ENCODE data around the gene TAF8.
A peak's percentile ranks its signal among the peaks of the same experiment; 100 is the strongest.

Gene TAF8

DNA sequence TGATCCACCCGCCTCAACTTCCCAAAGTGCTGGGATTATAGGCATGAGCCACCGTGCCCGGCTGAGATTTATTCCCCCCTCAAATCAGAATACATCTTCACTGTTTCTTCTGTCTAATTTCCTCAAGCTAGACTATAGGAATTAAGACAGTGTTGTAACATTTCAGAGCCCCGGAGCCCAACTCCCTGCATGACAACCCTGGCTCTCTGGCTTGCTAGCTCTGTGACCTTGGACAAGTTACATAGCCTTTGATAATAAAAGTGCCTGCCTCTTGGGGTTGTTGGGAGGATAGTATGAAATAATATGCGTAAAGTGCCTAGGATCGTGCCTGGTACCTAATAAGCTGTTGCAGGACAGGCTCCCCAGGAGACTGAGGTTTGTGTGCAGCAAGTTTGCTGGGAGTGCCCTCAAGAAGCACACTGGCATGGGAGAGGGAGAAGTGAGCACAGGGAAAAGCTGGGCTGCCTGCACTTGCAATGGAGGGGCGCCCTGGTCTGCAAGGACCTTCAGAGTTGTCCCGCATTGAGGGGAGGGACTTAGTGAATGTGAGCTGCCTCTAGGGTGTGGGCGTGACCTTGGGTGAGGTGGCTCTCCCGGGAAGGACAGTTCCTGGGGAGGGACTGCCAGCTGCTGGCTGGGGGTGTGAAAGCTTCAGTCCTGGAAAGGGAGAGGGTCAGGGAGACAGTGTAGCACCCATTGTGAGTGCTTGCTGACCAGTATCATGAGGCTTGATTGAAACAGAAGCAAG, 43.4 kb downstream of the TAF8 start:
- DNase-seq (ENCODE audit: extremely low spot score, insufficient read length, low read depth), result no peak
- no peak for FAIRE-seq

DNA sequence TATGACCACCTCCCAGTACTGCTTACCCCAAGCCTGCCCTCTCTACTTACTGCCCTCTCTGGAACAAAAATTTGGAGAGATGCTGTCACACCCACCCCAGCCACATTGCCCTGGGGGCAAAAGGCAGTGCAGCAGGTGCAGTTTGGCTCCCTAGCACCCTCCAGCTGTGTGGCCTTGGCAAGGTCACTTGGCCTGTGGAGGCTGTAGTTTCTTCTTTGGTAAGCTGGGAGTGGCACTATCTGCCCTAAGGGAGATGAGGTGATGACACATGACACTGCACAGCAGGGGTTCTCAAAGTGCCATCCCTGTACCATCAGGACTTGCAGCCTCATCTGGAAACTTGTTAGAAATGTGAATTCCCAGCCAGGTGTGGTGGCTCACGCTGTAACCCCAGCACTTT, 44.8 kb downstream of the TAF8 start:
- FAIRE-seq, result no peak
- no peak for DNase-seq (ENCODE audit: extremely low spot score, insufficient read length, low read depth)

DNA sequence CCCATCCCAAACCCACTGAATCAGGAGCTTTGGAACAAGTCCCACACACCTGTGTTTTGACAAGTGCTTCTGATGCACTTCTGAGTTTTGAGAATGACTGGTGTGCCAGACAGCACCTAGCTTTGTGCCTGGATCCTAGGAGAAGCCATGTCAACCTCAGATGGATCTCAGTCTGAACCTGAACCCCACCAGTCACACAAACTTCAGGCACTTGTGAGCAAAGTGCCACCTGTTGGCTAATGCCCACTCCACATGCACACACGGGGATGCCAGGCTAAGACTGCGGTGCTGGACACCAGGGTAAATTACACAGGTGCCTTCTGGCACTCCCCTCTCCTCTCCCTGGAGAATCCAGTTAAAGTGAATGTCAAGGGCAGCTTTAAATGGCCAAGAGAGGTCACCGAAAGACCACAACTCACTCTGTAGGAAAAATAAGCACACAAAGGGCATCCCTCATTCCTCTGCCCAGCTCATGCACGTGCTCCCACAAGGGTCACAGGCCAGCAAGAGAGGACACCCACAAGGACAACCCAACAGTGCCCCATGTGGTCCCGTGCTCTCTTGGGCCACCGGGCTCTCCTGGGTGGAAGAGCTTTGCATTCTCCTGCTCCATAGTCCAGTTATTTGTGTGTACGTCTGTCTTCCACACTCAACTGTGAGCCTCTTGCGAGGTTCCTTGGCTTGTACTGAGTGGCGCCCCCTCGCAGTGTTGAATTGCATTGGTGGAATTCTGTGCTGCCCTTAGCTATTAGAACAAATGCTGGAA, 45.6 kb downstream of the TAF8 start:
- no peak for FAIRE-seq
- no peak for DNase-seq (ENCODE audit: extremely low spot score, insufficient read length, low read depth)

DNA sequence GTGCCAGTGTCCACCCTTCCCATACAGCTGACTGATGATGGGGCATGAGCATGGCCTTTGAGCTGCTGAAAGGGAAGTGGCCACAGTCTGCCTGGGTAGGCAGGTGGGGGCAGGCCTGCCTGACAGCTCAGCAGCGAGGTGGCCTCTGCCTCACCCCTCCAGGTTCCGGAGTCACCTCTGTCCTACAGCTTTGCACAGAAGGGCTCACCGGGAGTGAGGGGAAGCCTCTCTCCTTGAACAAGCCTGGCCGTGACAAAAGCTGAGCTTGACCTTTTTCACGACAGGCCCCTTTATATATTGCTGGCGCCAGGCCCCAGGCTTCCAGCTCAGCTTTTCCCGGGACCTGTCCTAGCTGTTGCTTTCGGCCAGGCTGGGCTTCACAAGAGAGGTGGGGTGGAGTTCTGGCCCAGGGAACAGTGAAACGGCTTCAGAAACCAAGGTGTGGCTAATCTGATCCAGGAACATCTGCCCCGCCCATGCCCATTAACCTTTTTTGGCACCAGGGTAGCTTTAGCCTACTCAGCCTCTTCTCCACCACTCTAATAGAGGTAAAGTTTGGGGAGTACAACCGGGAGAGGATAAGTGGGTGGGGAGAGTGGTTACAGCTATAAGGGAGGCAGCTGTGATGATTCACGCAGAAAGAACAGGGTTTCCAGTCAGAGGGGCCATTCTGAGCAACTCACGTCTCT, 49.2 kb downstream of the TAF8 start:
- FAIRE-seq (no peak), DNase-seq (ENCODE audit: extremely low spot score, insufficient read length, low read depth) (no peak)

DNA sequence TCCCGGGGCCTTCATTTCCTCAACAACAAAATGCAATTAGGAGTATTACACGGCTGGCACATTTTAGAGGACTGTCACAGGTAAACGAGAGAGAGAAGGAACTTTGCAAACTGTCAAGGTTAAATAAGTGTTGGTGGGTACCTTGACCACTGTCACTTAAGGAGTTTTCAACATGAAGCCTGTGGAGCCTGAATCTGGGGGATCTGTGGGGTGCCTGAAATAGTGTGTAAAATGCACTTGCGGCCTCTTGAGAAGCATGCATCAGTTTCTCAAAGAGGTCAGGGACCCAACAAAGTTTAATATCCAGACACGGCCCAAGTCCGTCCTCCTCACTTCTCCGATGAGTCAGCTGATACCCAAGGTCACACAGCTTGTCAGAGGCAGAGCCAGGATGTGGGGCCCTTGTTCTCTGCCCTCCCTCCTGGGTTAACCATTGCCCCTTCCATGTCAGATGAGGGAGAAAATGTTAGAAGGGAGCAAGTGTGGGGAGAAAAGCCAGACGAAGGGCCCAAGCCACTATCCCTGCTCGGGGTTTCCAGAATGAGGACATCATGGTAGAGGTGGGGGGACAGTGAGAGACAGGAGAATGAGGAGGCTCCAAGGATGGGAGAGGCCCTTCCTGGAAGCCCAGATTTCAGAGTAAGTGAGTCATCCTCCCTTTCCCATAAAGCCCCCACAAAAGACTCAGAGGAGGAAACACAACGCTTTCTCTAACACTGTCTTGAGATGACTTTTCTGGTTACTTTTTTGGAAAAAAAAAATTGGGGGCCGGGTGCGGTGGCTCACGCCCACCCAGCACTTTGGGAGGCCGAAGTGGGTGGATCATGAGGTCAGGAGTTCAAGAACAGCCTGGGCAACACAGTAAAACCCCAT, 49.9 kb downstream of the TAF8 start:
- no peak for FAIRE-seq
- DNase-seq (ENCODE audit: extremely low spot score, insufficient read length, low read depth), result no peak

DNA sequence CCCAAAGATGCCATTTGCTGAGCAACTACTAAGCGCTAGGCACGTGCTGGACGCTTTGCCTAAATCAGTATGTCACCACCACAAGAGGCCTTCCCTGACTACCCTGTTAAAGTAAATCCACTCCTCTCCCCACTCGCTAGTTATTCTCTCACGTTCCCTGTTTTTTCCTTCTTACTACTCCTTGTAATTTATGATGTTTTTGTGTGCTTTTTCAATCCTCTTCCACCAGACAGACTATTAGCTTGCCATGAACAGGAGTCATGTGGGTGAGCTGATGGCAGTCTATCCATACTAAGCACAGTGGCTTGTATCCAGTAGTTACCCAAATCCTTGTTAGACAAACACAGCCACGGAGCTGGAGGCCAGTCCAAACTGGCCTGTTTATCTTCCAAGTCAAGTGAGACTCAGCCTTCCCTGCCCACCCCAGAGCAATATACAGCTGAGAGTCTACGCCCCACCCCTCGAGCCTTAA, 50.9 kb downstream of the TAF8 start:
- FAIRE-seq, result no peak
- no peak for DNase-seq (ENCODE audit: extremely low spot score, insufficient read length, low read depth)

DNA sequence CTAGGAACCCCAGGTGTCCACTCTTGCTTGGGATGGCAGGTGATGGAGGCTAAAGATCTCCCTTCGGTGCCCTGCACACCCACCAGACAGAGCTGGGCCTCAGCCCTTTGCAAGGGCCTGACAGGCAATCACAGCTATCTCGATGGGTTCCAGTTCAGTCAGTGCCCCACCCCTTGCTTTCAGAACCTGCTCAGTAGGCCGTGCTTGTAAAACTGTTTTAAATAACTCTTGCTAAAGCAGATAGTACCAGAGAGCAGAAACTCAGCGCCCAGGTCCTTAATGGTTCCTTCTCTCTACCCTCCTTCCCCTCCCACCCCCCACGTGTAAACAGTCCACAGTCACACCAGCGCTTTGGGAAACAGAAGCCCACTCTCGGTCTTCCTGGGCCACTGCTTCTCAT, 52.9 kb downstream of the TAF8 start:
- FAIRE-seq (no peak), DNase-seq (ENCODE audit: extremely low spot score, insufficient read length, low read depth) (no peak)

DNA sequence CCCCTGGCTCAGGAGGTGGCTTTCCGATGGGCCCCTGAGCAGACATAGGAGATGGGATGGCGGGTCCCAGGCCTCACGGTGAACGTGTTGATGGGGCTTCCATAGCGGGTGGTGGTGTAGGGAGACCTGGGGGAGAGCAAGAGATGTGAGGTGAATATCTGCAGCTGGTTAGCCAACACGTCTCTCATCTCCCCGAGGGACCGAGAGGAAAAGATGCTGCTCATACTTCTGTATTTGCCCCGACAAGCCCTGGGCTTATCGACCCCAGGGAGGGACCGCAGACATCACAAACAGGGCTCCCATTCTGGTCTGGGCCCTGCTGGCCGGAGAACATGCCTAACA, 53.4 kb downstream of the TAF8 start:
- DNase-seq (ENCODE audit: extremely low spot score, insufficient read length, low read depth), result no peak

DNA sequence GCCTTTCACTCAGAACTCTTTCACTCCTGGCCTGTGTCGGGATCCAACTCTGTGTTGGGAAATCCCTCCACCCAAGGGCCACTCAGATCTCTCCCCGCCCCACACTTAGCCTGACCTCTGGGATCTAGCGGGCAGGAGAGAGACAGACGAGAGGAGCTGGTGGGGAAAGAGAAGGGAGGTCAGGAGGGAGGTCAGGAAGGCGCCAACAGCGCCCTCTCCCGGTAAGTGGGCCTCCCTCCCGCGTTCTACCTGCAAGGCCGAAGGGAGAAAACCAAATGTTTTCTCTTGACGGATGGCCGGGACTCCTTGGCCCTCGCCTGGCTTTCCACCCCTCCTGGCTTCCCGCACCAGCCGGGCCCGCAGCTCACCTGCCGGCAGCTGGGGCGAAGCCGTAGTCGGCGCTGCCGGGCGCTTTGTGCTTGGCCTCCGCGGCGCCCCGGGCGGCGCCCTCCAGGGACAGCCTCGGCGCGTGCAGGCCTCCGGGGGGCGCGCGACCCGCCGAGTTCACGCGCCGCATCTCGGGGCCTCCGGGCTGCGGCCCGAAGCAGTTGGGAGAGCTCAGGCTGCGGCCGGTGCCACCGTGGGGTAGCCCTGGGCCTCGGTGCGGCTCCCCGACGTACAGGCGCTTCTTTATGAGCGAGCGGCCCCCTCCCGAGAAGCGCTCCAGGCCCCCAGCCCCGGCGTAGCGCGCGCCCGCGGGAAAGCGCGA, 53.9 kb downstream of the TAF8 start:
- DNase-seq (ENCODE audit: extremely low spot score, insufficient read length, low read depth) (peak; percentile 74), FAIRE-seq (peak; percentile 69)

More for the DNA sequence above, 53.4 kb downstream of the TAF8 start:
- FAIRE-seq, result no peak

DNA sequence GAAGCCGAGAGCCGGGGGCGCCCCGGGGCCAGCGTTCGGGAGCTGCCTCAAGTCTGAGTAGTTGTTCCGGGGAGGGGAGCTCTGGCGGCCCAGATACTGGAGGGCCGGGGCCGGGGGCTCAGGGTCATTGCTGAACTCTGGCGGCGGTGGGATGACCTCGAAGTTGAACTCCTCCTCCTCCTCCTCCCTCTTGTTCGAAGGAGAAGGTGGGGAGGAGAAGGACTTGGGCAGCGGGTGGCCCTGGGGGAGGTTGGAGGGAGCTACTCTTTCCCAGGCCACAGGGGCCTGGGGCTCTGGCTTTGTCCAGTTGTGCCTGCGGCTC, 54.4 kb downstream of the TAF8 start:
- no peak for FAIRE-seq
- no peak for DNase-seq (ENCODE audit: extremely low spot score, insufficient read length, low read depth)

DNA sequence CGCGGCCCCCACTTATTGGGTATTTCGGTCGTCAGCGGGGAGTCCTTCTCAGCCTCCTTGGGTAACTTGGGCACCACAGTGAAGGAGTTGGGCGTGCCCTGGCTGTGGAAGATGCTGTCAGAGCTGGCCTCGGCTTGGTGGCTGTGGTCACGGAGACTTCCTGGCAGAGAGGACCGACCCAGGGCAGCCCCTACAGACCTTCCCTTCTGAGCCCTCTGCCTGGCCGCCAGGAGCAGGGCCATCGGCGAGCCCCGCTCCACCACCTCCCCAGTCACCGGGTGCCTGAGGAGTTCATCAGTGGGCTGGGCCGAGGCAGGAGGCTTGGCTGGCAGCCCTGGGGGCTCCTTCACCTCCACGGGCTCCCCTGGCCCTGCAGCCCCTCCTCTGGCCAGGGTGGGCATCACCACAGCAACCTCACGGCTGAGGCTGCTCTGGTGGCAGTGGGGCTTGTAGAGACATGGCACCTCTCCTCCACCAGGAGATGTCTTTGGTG, 54.9 kb downstream of the TAF8 start:
- FAIRE-seq, result no peak
- DNase-seq (ENCODE audit: extremely low spot score, insufficient read length, low read depth), result no peak

DNA sequence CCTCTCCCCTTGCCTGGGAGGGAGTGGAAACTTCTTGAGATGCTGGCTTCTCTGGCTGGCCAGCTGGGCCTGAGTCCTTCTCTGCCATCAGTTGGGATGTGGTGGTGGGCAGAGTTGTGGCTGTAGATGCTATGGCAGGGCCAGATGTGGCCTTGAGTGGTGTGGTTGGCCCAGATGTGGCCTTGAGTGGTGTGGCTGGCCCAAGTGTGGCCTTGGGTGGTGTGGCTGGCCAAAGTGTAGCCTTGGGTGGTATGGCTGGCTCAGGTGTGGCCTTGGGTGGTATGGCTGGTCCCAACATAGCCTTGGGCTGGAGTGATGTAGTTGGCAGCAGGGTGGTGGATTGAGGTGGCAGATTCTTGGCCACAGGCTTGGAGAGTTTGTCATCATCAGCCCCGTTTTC, 55.4 kb downstream of the TAF8 start:
- DNase-seq (ENCODE audit: extremely low spot score, insufficient read length, low read depth) (no peak), FAIRE-seq (no peak)

DNA sequence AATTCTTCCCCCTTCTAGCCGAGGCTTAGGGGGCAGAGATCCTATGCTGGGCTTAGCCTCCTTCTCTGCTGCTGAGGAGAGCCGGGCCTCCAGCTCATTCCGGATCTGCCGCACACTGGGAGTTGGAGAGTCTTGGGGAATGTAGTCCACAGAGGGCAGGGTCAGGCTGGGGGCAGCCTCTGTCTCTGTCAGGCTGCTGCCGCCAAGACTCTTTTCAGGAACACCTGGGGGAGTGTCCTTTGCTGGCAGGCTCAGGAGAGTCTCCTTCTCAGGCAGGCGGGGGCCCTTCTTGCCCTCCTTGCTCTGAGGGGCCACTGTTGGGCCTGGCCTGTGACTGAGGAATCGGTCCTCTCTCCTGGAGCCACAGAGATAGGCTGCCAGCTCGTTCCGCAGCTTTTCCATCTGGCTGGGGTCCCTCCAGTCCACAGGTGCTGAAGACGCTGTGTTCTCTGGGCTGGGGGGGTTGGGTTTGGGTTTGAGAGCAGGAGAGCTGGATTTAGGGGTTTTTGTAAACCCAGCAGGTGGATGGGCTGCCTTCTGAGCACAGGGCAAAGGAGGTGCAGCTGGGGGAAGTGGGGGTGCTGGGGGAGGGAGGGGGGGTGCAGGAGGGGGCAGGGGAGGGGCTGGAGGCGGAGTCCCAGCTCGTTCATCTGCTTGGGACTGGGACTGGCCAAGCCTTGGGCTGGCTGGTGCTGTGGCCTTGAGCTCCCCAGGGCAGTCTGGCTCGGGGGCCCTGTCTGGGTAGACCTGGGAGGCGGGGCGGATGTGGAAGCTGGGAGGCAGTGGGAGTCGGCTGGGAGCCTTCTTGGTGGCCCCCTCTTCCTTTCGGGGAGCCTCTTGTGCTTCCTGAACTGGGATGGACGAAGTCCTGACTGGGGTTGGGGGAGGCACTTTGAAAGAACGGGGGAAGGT, 56.0 kb downstream of the TAF8 start:
- FAIRE-seq (no peak), DNase-seq (ENCODE audit: extremely low spot score, insufficient read length, low read depth) (no peak)

DNA sequence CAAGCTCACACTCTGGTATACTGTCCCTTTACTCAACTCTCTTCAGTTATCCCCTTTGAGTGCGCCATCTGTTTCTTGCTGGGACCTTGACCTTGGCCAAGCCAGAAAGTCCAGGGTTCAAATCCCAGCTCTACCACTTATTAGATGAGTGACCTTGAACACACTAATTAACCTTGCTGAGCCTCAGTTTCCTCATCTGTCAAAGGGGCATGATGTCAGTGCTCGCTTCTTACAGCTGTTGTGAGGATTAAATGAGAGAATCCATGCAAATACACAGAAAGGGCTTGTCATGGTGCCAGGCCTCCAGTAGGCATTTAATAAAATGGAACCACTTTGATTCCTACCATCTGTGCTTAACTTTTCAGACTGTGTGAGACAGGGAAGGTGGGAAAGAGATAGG, 57.7 kb downstream of the TAF8 start:
- FAIRE-seq (no peak), DNase-seq (ENCODE audit: extremely low spot score, insufficient read length, low read depth) (no peak)

DNA sequence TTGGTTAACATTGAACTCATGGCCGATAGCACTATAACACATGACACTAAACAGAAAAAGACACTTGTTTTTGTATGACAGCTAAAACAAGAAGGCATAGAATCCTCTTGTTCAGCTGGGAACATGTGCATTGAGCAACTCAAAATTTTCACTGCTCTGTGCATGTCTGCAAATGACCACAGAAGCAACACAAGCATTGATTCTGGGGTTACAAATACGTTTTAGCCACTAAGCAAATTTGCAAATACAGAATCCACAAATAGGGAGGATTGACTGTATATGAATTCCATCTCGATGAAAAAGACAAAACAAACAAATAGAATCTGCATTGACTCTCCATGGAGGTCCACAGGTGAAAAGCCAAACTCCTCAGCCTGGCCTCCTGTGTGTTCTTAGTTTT, 60.4 kb downstream of the TAF8 start:
- FAIRE-seq (no peak), DNase-seq (ENCODE audit: extremely low spot score, insufficient read length, low read depth) (no peak)

DNA sequence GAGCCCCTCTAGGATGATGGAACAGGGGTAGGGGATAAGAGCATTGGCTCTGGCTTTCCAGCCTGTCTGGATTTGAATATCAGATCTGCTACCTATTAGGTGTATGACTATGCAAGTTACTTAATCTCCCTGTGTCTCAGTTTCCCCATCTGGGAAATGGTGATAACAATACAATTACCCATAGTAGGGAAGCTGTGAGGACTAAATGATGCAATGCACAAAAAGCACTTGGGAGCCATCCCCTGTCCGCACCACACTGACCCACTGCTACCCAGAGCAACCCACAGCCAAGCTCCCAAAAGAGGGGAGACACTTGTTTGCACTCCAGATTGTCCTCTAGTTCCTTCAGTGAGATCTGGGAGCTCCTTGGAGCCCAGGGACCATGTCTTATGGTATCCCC, 62.0 kb downstream of the TAF8 start:
- DNase-seq (ENCODE audit: extremely low spot score, insufficient read length, low read depth) (no peak), FAIRE-seq (no peak)

DNA sequence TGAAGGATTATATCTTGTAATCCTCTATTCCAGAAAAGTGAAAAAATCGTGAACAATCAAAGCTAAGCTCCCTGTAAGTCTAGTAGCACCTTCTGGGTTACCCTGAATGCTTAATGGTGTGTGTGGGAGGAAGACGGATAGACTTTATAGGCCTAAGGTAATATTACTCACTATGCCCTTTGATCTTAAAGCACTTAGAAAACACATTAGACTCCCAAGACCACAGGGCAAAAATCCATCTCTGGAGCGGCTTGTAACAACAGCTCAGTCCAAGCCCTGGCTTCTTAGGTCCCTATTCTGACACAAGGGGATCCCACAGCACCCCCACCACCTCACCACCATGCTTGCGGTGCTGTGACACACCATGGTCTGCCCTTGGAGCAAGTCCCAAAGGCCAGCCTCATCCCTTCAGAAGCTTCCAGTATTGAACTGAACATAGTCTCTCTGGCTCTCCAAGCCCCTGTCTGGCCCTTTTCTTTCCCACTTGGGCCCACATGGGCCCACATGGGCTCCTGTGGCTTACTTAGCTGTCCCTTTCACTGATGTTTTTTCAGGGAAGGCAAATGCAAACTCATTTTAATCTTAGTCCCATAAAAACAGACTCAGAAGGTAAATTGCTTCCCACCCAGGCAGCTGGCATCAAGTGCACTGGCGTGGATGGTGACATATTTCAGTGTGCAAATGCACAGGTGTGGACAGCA, 63.8 kb downstream of the TAF8 start:
- no peak for DNase-seq (ENCODE audit: extremely low spot score, insufficient read length, low read depth)
- no peak for FAIRE-seq

DNA sequence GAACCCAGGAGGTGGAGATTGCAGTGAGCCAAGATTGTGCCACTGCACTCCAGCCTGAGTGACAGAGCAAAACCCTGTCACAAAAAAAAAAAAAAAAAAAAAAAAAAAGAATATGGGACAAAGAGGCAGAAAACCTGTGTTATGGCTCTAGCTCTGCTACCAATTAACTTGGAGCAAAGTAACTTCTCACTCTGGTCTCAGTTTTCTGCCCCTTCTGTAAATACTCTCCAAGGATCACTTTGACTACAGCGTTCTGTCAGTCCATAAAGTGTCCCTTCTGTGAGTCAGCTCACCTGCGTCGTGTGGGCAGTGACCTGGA, 67.5 kb downstream of the TAF8 start:
- FAIRE-seq (no peak), DNase-seq (ENCODE audit: extremely low spot score, insufficient read length, low read depth) (no peak)
